HL-60 (cell line): ENCODE results near the gene DHX32.
"Not testable (repeated sequence)": the region's sequence is repeated elsewhere in the genome, so short reads cannot be mapped to it uniquely, and the experiment has no call there.

Source experiments
- DNase-seq, 2 experiments: peaks; one replicate each; pipeline ENCODE4 v3.0.0-alpha.2; 2010 to 2020; ENCODE audit warnings: low read depth in 1 of 2, low spot score in 1 of 2
- H3K27ac ChIP-seq: fragments of 250-450 bp; sonication (Bioruptor Pico); replicated peaks from 2 replicates; pipeline ENCODE4 v1.5.1; 2020; ENCODE audit warnings: mild to moderate bottlenecking, moderate library complexity
- H3K27me3 ChIP-seq: fragments of 250-450 bp; sonication (Bioruptor Pico); 2 replicates; pipeline ENCODE4 v1.5.1; 2021; ENCODE audit warnings: mild to moderate bottlenecking, moderate library complexity; ENCODE audit not compliant: insufficient read depth, poor library complexity, severe bottlenecking
- H3K4me3 ChIP-seq: replicated peaks from 2 replicates; pipeline ENCODE4 v1.5.1; 2011; ENCODE audit warnings: mild to moderate bottlenecking, control low read depth, low read length; ENCODE audit not compliant: insufficient read depth
- GABPA ChIP-seq: IDR thresholded peaks from 2 replicates; pipeline ENCODE4 v1.6.1; 2012; ENCODE audit warnings: low read depth
- POLR2AphosphoS5 ChIP-seq: IDR thresholded peaks from 2 replicates; pipeline ENCODE4 v1.6.1; 2012; ENCODE audit warnings: low read depth
- SPI1 ChIP-seq: IDR thresholded peaks from 2 replicates; pipeline ENCODE4 v1.6.1; 2012; ENCODE audit warnings: low read depth, mild to moderate bottlenecking, borderline replicate concordance
- long read RNA-seq: library from polyadenylated mRNA; unstranded; transcript quantifications from one replicate; pipeline ENCODE4 v2.0.0, GENCODE V29; 2020
- TF ChIP-seq, protein P1 (sequence below): IDR thresholded peaks from one replicate; pipeline ENCODE4 v1.5.1; 2011; ENCODE audit warnings: low read length, control low read depth, inconsistent platforms; ENCODE audit not compliant: insufficient read depth
- TF ChIP-seq, protein P2 (sequence below): IDR thresholded peaks from 2 replicates; pipeline ENCODE4 v1.6.1; 2012; ENCODE audit warnings: low read depth; ENCODE audit not compliant: insufficient replicate concordance

Gene DHX32, protein sequence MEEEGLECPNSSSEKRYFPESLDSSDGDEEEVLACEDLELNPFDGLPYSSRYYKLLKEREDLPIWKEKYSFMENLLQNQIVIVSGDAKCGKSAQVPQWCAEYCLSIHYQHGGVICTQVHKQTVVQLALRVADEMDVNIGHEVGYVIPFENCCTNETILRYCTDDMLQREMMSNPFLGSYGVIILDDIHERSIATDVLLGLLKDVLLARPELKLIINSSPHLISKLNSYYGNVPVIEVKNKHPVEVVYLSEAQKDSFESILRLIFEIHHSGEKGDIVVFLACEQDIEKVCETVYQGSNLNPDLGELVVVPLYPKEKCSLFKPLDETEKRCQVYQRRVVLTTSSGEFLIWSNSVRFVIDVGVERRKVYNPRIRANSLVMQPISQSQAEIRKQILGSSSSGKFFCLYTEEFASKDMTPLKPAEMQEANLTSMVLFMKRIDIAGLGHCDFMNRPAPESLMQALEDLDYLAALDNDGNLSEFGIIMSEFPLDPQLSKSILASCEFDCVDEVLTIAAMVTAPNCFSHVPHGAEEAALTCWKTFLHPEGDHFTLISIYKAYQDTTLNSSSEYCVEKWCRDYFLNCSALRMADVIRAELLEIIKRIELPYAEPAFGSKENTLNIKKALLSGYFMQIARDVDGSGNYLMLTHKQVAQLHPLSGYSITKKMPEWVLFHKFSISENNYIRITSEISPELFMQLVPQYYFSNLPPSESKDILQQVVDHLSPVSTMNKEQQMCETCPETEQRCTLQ
- long read RNA-seq, partial matches to known transcripts, result 2 of 23 reads
- long read RNA-seq, other reads (novel, unspliced or antisense), result 17 of 23 reads

DNA sequence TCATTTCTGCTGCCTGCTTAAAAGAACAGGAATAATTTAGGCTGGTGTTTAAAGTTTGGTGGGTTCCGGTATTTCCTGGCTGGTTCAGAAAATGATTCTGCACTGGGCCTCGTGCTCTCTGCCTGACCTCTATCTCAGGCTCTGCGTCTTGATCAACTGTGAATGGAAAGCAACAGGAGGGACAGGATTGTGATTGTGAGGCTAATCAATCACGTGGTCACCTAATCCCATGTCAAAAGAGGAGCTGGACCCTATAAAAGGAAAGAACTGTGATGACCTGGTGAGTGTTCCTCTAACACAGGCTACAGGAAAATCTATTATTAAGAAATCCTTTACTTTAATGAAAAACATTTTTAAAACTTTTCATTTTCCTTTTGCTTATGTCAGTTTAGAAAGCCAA, at the start of gene DHX32:
TSS of gene DHX32 (minus strand) at position 101 of the 400 bp plus-strand sequence. CDS start 468 bp downstream, outside the sequence.
- no peak for DNase-seq
- TF ChIP-seq POLR2AphosphoS5, result no peak
- TF ChIP-seq, protein P1, sequence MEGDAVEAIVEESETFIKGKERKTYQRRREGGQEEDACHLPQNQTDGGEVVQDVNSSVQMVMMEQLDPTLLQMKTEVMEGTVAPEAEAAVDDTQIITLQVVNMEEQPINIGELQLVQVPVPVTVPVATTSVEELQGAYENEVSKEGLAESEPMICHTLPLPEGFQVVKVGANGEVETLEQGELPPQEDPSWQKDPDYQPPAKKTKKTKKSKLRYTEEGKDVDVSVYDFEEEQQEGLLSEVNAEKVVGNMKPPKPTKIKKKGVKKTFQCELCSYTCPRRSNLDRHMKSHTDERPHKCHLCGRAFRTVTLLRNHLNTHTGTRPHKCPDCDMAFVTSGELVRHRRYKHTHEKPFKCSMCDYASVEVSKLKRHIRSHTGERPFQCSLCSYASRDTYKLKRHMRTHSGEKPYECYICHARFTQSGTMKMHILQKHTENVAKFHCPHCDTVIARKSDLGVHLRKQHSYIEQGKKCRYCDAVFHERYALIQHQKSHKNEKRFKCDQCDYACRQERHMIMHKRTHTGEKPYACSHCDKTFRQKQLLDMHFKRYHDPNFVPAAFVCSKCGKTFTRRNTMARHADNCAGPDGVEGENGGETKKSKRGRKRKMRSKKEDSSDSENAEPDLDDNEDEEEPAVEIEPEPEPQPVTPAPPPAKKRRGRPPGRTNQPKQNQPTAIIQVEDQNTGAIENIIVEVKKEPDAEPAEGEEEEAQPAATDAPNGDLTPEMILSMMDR, result no peak
- TF ChIP-seq GABPA, result no peak
- TF ChIP-seq SPI1, result no peak
- TF ChIP-seq, protein P2, sequence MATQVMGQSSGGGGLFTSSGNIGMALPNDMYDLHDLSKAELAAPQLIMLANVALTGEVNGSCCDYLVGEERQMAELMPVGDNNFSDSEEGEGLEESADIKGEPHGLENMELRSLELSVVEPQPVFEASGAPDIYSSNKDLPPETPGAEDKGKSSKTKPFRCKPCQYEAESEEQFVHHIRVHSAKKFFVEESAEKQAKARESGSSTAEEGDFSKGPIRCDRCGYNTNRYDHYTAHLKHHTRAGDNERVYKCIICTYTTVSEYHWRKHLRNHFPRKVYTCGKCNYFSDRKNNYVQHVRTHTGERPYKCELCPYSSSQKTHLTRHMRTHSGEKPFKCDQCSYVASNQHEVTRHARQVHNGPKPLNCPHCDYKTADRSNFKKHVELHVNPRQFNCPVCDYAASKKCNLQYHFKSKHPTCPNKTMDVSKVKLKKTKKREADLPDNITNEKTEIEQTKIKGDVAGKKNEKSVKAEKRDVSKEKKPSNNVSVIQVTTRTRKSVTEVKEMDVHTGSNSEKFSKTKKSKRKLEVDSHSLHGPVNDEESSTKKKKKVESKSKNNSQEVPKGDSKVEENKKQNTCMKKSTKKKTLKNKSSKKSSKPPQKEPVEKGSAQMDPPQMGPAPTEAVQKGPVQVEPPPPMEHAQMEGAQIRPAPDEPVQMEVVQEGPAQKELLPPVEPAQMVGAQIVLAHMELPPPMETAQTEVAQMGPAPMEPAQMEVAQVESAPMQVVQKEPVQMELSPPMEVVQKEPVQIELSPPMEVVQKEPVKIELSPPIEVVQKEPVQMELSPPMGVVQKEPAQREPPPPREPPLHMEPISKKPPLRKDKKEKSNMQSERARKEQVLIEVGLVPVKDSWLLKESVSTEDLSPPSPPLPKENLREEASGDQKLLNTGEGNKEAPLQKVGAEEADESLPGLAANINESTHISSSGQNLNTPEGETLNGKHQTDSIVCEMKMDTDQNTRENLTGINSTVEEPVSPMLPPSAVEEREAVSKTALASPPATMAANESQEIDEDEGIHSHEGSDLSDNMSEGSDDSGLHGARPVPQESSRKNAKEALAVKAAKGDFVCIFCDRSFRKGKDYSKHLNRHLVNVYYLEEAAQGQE, result no peak
- Histone ChIP-seq H3K27me3 (no peaks in the 10 kb centered on the region), H3K4me3 (no peak within 1 kb of the TSS), H3K27ac (no peak within 1 kb of the TSS)

DNA sequence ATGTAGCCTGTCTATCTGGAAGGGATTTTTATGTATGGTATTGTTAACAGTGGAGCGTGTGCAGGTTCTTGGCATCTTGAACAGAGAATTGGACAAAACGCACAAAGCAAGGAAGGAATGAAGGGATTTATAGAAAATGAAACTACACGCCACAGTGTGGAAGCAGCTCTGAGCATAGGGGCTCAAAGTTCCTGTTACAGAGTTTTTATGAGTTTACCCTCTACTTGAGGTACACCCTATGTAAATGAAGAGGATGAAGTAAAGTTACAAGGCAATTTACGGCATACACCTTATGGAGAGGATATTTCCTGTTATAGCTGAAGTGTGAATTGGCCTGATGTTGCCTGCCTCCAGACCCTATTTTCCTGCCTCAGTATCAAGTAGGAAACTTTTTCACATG, 48.5 kb upstream of the DHX32 start:
- H3K27ac ChIP-seq, result no peak overlapping the region
- H3K4me3 ChIP-seq, result no peak overlapping the region
- DNase-seq, result no peak
- no peaks in the 10 kb centered on the region for H3K27me3 ChIP-seq
- TF ChIP-seq, protein P1, result no peak
- TF ChIP-seq, protein P2, result no peak
- TF ChIP-seq GABPA, result no peak
- no peak for TF ChIP-seq SPI1
- TF ChIP-seq POLR2AphosphoS5, result no peak

DNA sequence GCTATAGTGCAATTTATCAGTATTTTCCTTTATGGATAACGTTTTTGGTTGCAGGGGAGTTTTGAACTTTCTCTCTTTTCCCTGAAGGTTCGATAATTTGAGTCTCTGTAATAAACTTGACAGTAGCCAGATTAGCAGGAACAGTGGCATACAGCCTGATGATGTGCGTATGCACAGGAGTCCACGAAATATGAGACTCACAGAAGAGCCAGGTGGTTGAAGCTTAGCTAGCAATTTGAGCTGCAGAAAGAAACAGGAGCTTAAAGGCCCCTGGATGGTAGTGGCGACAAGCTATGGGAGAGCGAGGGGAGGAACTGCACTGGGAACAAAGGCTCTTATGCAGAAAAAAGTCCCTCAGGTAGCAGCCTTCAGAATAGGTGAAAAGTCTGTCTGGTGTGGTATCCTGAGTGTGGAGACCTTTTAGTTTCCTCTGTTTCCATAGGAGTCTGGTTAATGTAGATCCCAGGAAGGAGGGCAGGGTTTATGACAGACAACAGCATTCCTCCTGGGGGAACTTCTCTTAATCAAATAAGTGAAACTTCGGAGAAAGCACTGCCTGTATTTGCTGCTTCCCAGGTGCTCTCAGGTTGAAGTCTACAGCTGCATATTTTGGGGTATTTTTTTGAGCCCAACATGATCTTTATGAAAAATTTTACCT, 48.0 kb upstream of the DHX32 start:
- no peak overlapping the region for H3K4me3 ChIP-seq
- DNase-seq, result no peak
- TF ChIP-seq GABPA (no peak), SPI1 (no peak), POLR2AphosphoS5 (no peak)
- TF ChIP-seq, protein P1, result no peak
- TF ChIP-seq, protein P2, result no peak
- no peaks in the 10 kb centered on the region for H3K27me3 ChIP-seq
- H3K27ac ChIP-seq, result no peak overlapping the region

DNA sequence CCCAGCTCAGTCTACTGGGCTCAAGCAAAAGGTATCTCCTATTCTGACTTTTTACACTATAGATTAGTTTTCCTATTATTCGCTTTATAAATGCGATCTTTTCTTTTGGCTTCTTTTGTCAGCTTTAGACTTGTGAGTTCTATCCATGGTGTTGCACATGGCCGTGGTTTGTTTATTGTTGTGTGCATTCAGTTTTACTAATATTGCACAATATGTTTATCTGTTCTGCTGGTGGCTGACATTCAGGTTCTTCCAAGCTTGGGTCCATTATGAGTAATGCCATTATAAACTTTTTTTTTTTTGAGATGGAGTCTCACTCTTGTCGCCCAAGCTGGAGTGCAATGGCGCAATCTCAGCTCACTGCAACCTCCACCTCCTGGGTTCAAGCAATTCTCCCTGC, 46.2 kb upstream of the DHX32 start:
- H3K27ac ChIP-seq, H3K4me3 ChIP-seq, DNase-seq, H3K27me3 ChIP-seq: not testable (repeated sequence)
